Liver (tissue), 9 donors: Measurements from ENCODE around the gene TTBK1. TPM values are rescaled to one million over a fixed set of nuclear protein-coding genes. Genes with fewer than 3 reads are reported as not detected.

Experiments
- DNase-seq: peaks from one replicate; pipeline ENCODE4 v3.0.0-alpha.2; 2017; ENCODE audit warnings: low spot score
- H3K27ac ChIP-seq, 2 donors: one replicate each; pipeline ENCODE4 v1.7.0; 2013; ENCODE audit warnings: inconsistent platforms in 2 of 2, low read length in 2 of 2, control low read depth in 1 of 2, low read depth in 1 of 2, mild to moderate bottlenecking in 1 of 2
- H3K27me3 ChIP-seq, 4 donors: one replicate each; pipeline versions ENCODE4 v1.6.1 to v1.7.0; 2013; ENCODE audit warnings: low read length in 3 of 4, inconsistent platforms in 1 of 4, mild to moderate bottlenecking in 1 of 4, moderate library complexity in 1 of 4; ENCODE audit not compliant: control insufficient read depth in 4 of 4, insufficient read depth in 4 of 4
- H3K36me3 ChIP-seq, 4 donors: one replicate each; pipeline versions ENCODE4 v1.6.1 to v1.7.0; 2013; ENCODE audit warnings: low read length in 3 of 4, mild to moderate bottlenecking in 3 of 4, low read depth in 1 of 4, moderate library complexity in 1 of 4; ENCODE audit not compliant: control insufficient read depth in 4 of 4, insufficient read depth in 3 of 4
- H3K4me1 ChIP-seq, 4 donors: one replicate each; pipeline versions ENCODE4 v1.6.1 to v1.7.0; 2013; ENCODE audit warnings: low read length in 3 of 4, mild to moderate bottlenecking in 3 of 4, moderate library complexity in 1 of 4; ENCODE audit not compliant: control insufficient read depth in 4 of 4, insufficient read depth in 4 of 4
- H3K4me3 ChIP-seq, 3 donors: one replicate each; pipeline versions ENCODE4 v1.6.1 to v1.7.0; 2013; ENCODE audit warnings: low read length in 3 of 3, control low read depth in 1 of 3, low read depth in 1 of 3, mild to moderate bottlenecking in 1 of 3
- H3K9ac ChIP-seq, 2 donors: one replicate each; pipeline ENCODE4 v1.7.0; 2013; ENCODE audit warnings: low read length in 2 of 2, mild to moderate bottlenecking in 2 of 2, moderate library complexity in 2 of 2, control low read depth in 1 of 2, low read depth in 1 of 2
- H3K9me3 ChIP-seq, 4 donors: one replicate each; pipeline versions ENCODE4 v1.6.1 to v1.7.0; 2013; ENCODE audit warnings: low read length in 3 of 4; ENCODE audit not compliant: control insufficient read depth in 4 of 4
- EGR1 ChIP-seq, 2 donors: IDR thresholded peaks; 2 replicates each; pipeline ENCODE4 v1.6.1; 2016 to 2018; ENCODE audit warnings: antibody characterized with exemption in 2 of 2, low read depth in 2 of 2
- FOXA2 ChIP-seq: IDR thresholded peaks from 2 replicates; pipeline ENCODE4 v1.6.1; 2016; ENCODE audit warnings: antibody characterized with exemption
- HNF4A ChIP-seq, 2 donors: conservative IDR thresholded peaks; 2 replicates each; pipeline ENCODE4 v1.6.1; 2016; ENCODE audit warnings: antibody characterized with exemption in 2 of 2, mild to moderate bottlenecking in 2 of 2
- NR2F2 ChIP-seq: IDR thresholded peaks from 2 replicates; pipeline ENCODE4 v1.6.1; 2016; ENCODE audit warnings: antibody characterized with exemption
- RAD21 ChIP-seq, 2 donors: IDR thresholded peaks; 2 replicates each; pipeline ENCODE4 v1.6.1; 2016; ENCODE audit warnings: antibody characterized with exemption in 2 of 2, mild to moderate bottlenecking in 2 of 2
- RXRA ChIP-seq, 2 donors: IDR thresholded peaks; 2 replicates each; pipeline ENCODE4 v1.6.1; 2017 to 2018; ENCODE audit warnings: antibody characterized with exemption in 2 of 2, mild to moderate bottlenecking in 1 of 2
- SP1 ChIP-seq: IDR thresholded peaks from 2 replicates; pipeline ENCODE4 v1.6.1; 2018; ENCODE audit warnings: antibody characterized with exemption, mild to moderate bottlenecking
- TAF1 ChIP-seq: conservative IDR thresholded peaks from 2 replicates; pipeline ENCODE4 v1.6.1; 2016; ENCODE audit warnings: antibody characterized with exemption, mild to moderate bottlenecking
- YY1 ChIP-seq: IDR thresholded peaks from 2 replicates; pipeline ENCODE4 v1.6.1; 2016; ENCODE audit warnings: antibody characterized with exemption, mild to moderate bottlenecking
- WGBS: extraction: QIAGEN DNeasy Blood & Tissue Kit; methylation state at CpG from one replicate; pipeline ENCODE4 v1.1.7; 2013; 5-methylcytosine and 5-hydroxymethylcytosine counted together
- polyA plus RNA-seq, 2 donors: library from polyadenylated mRNA; stranded (reverse) in 1 of 2; unstranded in 1 of 2; fragments of 200-250 nt in 1 of 2; fragments of >200 nt in 1 of 2; fragmentation: Nextera tagmentation in 1 of 2; extraction: Ambion mirVana in 1 of 2; gene quantifications; one replicate each; pipeline versions ENCODE4 v1.2.1 to v1.2.3, GENCODE V29; 2013 to 2015
- total RNA-seq, 2 donors: library from RNA; depleted of rRNA; stranded (reverse); fragments of >200 nt; gene quantifications; one replicate each; pipeline ENCODE4 v1.2.3, GENCODE V29; 2014
- TF ChIP-seq, protein P1 (sequence below): IDR thresholded peaks from 2 replicates; pipeline ENCODE4 v1.6.1; 2016; ENCODE audit warnings: antibody characterized with exemption, mild to moderate bottlenecking
- TF ChIP-seq, protein P2 (sequence below): fragments of 150-350 bp; IDR thresholded peaks from 2 replicates; pipeline ENCODE4 v1.5.1; 2017; ENCODE audit warnings: improper control_type of control experiment, low read depth, low read length; ENCODE audit not compliant: missing input control
- TF ChIP-seq, protein P3 (sequence below): IDR thresholded peaks from 2 replicates; pipeline ENCODE4 v1.6.1; 2016; ENCODE audit warnings: antibody characterized with exemption
- TF ChIP-seq, protein P4 (sequence below): IDR thresholded peaks from 2 replicates; pipeline ENCODE4 v1.6.1; 2016; ENCODE audit warnings: antibody characterized with exemption
- TF ChIP-seq, protein P5 (sequence below): IDR thresholded peaks from 2 replicates; pipeline ENCODE4 v1.6.1; 2016; ENCODE audit warnings: antibody characterized with exemption
- donor health status: healthy.
- donor health status: healthy.
- donor health status: healthy.
- donor health status: healthy.
- donor health status: healthy.

Gene TTBK1
- total and polyA plus RNA-seq, 4 donors, result 0.14 to 1.2 (median 0.44) TPM

DNA sequence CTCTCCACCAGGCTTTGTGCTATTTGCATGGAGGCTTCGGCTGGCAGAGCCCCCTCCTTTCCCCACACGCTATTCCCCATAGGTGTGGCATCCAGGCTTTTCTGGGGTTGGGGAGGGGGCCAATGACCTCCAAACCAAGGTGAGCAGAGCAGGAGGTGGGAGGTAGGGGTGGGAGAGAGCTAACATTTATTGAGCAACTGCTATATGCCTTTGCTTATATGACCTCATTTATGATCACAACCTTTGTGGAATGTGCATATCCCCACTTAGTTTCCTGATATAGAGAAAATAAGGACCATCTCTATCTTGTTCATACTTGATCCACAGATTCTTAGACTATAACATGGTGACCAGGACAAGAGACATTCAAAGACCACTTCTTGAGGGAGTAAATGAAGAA is 37.0 kb downstream of the TTBK1 start:
- Histone ChIP-seq H3K27ac (no peak overlapping the region), H3K9me3 (no peaks in the 10 kb centered on the region), H3K36me3 (no peaks in the 10 kb centered on the region), H3K4me1 (peaks cover 24 to 45% (median 38%) of the 10 kb centered on the region in 4 donors), H3K9ac (no peak overlapping the region), H3K27me3 (no peaks in the 10 kb centered on the region), H3K4me3 (no peak overlapping the region)
- 93% methylated on average over 2 of the region's 2 CpGs for WGBS
- no peak for DNase-seq
- no peak for TF ChIP-seq TAF1
- no peak for TF ChIP-seq RAD21 (IDR thresholded peaks at IDR 0.05)
- TF ChIP-seq HNF4A (conservative IDR thresholded peaks at IDR 0.05), result no peak
- no peak for TF ChIP-seq SP1
- no peak for TF ChIP-seq YY1
- TF ChIP-seq, protein P1, sequence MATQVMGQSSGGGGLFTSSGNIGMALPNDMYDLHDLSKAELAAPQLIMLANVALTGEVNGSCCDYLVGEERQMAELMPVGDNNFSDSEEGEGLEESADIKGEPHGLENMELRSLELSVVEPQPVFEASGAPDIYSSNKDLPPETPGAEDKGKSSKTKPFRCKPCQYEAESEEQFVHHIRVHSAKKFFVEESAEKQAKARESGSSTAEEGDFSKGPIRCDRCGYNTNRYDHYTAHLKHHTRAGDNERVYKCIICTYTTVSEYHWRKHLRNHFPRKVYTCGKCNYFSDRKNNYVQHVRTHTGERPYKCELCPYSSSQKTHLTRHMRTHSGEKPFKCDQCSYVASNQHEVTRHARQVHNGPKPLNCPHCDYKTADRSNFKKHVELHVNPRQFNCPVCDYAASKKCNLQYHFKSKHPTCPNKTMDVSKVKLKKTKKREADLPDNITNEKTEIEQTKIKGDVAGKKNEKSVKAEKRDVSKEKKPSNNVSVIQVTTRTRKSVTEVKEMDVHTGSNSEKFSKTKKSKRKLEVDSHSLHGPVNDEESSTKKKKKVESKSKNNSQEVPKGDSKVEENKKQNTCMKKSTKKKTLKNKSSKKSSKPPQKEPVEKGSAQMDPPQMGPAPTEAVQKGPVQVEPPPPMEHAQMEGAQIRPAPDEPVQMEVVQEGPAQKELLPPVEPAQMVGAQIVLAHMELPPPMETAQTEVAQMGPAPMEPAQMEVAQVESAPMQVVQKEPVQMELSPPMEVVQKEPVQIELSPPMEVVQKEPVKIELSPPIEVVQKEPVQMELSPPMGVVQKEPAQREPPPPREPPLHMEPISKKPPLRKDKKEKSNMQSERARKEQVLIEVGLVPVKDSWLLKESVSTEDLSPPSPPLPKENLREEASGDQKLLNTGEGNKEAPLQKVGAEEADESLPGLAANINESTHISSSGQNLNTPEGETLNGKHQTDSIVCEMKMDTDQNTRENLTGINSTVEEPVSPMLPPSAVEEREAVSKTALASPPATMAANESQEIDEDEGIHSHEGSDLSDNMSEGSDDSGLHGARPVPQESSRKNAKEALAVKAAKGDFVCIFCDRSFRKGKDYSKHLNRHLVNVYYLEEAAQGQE, result no peak
- TF ChIP-seq FOXA2, result no peak
- TF ChIP-seq, protein P2, sequence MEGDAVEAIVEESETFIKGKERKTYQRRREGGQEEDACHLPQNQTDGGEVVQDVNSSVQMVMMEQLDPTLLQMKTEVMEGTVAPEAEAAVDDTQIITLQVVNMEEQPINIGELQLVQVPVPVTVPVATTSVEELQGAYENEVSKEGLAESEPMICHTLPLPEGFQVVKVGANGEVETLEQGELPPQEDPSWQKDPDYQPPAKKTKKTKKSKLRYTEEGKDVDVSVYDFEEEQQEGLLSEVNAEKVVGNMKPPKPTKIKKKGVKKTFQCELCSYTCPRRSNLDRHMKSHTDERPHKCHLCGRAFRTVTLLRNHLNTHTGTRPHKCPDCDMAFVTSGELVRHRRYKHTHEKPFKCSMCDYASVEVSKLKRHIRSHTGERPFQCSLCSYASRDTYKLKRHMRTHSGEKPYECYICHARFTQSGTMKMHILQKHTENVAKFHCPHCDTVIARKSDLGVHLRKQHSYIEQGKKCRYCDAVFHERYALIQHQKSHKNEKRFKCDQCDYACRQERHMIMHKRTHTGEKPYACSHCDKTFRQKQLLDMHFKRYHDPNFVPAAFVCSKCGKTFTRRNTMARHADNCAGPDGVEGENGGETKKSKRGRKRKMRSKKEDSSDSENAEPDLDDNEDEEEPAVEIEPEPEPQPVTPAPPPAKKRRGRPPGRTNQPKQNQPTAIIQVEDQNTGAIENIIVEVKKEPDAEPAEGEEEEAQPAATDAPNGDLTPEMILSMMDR, result no peak
- TF ChIP-seq NR2F2, result no peak
- TF ChIP-seq, protein P3, sequence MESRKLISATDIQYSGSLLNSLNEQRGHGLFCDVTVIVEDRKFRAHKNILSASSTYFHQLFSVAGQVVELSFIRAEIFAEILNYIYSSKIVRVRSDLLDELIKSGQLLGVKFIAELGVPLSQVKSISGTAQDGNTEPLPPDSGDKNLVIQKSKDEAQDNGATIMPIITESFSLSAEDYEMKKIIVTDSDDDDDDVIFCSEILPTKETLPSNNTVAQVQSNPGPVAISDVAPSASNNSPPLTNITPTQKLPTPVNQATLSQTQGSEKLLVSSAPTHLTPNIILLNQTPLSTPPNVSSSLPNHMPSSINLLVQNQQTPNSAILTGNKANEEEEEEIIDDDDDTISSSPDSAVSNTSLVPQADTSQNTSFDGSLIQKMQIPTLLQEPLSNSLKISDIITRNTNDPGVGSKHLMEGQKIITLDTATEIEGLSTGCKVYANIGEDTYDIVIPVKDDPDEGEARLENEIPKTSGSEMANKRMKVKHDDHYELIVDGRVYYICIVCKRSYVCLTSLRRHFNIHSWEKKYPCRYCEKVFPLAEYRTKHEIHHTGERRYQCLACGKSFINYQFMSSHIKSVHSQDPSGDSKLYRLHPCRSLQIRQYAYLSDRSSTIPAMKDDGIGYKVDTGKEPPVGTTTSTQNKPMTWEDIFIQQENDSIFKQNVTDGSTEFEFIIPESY, result no peak
- no peak for TF ChIP-seq EGR1 (IDR thresholded peaks at IDR 0.05; ENCODE audit: low read depth in 2 of 2)
- TF ChIP-seq, protein P4, sequence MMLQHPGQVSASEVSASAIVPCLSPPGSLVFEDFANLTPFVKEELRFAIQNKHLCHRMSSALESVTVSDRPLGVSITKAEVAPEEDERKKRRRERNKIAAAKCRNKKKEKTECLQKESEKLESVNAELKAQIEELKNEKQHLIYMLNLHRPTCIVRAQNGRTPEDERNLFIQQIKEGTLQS, result no peak

DNA sequence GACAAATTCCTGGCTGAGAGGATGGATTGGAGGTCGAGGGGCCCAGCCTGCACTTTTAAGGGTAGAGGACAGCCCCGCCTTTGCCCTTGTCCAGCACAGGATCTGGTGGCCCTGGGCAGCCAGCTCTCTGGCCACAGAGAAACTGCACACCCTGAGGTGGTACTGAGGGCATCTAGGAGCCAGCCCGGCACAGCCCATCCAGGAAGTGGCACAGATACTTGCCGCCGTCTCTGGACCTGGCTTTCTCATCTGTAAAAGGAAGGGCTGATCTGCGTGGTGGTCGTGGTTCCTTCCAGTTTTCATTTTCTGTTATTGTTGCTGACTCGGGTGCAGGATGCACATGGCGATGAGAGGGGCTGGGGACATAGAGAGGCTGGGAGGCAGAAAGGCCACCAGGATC is 38.8 kb downstream of the TTBK1 start:
- H3K4me1 ChIP-seq, result peaks cover 11 to 39% (median 28%) of the 10 kb centered on the region in 4 donors
- WGBS, result 78% methylated on average over 9 of the region's 9 CpGs
- H3K27me3 ChIP-seq, result no peaks in the 10 kb centered on the region
- no peaks in the 10 kb centered on the region for H3K9me3 ChIP-seq
- no peak overlapping the region for H3K9ac ChIP-seq
- no peak overlapping the region for H3K27ac ChIP-seq
- no peaks in the 10 kb centered on the region for H3K36me3 ChIP-seq
- no peak for DNase-seq
- H3K4me3 ChIP-seq, result no peak overlapping the region
- TF ChIP-seq, protein P5, sequence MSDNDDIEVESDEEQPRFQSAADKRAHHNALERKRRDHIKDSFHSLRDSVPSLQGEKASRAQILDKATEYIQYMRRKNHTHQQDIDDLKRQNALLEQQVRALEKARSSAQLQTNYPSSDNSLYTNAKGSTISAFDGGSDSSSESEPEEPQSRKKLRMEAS, result no peak
- TF ChIP-seq YY1, result no peak
- TF ChIP-seq, protein P1, result no peak
- TF ChIP-seq, protein P4, result no peak
- TF ChIP-seq, protein P2, result no peak
- TF ChIP-seq RXRA (IDR thresholded peaks at IDR 0.05), result no peak
- TF ChIP-seq NR2F2, result no peak
- TF ChIP-seq TAF1, result no peak
- no peak for TF ChIP-seq HNF4A (conservative IDR thresholded peaks at IDR 0.05)
- TF ChIP-seq SP1, result no peak
